A549 (cell line): ENCODE results near the gene HMGCS1. TPM values are rescaled to one million over a fixed set of nuclear protein-coding genes. Genes with fewer than 3 reads are reported as not detected.

Experiments
- ATAC-seq, 2 experiments: fragments of 200-7000 bp in 1 of 2; fragments of >200 bp in 1 of 2; cut with Nextera tagmentation in 1 of 2; cut with Tn5 transposase in 1 of 2; 3 replicates each; pipeline versions ENCODE4 v1.8.0 to v1.9.1; 2018 to 2020; ENCODE audit warnings: mild to moderate bottlenecking in 1 of 2, moderate library complexity in 1 of 2
- CTCF ChIA-PET: fragments of 300-600 bp; sonication (Branson Sonifier 250); formaldehyde crosslinking; extraction: SDS; loops from one replicate; lab custom pipeline; 2021; ENCODE audit warnings: antibody characterized with exemption, inconsistent platforms; lab: Yijun Ruan, JAX
- POLR2A ChIA-PET: fragments of 350-600 bp; formaldehyde crosslinking; extraction: SDS; loops from one replicate; lab custom pipeline; 2021; ENCODE audit warnings: antibody characterized with exemption, inconsistent platforms; lab: Yijun Ruan, JAX
- DNase-seq, 2 experiments: peaks; one replicate each; pipeline versions ENCODE4 v3.0.0 to v3.0.0-alpha.2; 2011 to 2016; ENCODE audit warnings: low read depth in 1 of 2, low spot score in 1 of 2
- FAIRE-seq: peaks from 2 replicates; lab custom pipeline; 2011; peaks lifted over from hg19 to GRCh38; lab: Jason Lieb, UNC
- H3K27ac ChIP-seq, 2 experiments: fragments of >200 bp; sonication (Bioruptor Twin); formaldehyde crosslinking; 3 replicates each; pipeline ENCODE4 v1.5.1; 2016 to 2017
- H3K4me1 ChIP-seq: fragments of >200 bp; sonication (Bioruptor Twin); formaldehyde crosslinking; 3 replicates; pipeline ENCODE4 v1.6.1; 2016
- H3K4me2 ChIP-seq: fragments of >200 bp; sonication (Bioruptor Twin); formaldehyde crosslinking; 3 replicates; pipeline ENCODE4 v1.6.1; 2016
- H3K4me3 ChIP-seq: fragments of >200 bp; sonication (Bioruptor Twin); formaldehyde crosslinking; 3 replicates; pipeline ENCODE4 v1.5.1; 2016
- H3K9me3 ChIP-seq: fragments of >200 bp; sonication (Bioruptor Twin); formaldehyde crosslinking; 3 replicates; pipeline ENCODE4 v1.6.1; 2016
- ATOH8 ChIP-seq: fragments of 250-450 bp; sonication (Bioruptor Pico); IDR thresholded peaks from 2 replicates; pipeline ENCODE4 v1.5.0; 2020; ENCODE audit warnings: low read depth, mild to moderate bottlenecking, moderate library complexity
- CTCF ChIP-seq: fragments of >200 bp; sonication (Bioruptor Twin); formaldehyde crosslinking; IDR thresholded peaks from 3 replicates; pipeline ENCODE4 v1.5.1; 2016
- E2F6 ChIP-seq: IDR thresholded peaks from 2 replicates; pipeline ENCODE4 v1.6.1; 2012; ENCODE audit warnings: low read depth, borderline replicate concordance
- EP300 ChIP-seq, 2 experiments: fragments of >200 bp; sonication (Bioruptor Twin); formaldehyde crosslinking; IDR thresholded peaks; 2 replicates in 1 of 2; 3 replicates in 1 of 2; pipeline ENCODE4 v1.6.1; 2016 to 2017
- ESRRA ChIP-seq: fragments of 150-350 bp; IDR thresholded peaks from 2 replicates; pipeline ENCODE4 v1.6.1; 2014; ENCODE audit warnings: mild to moderate bottlenecking, low read length, borderline replicate concordance
- FOXS1 ChIP-seq: fragments of 250-450 bp; sonication (Bioruptor Pico); IDR thresholded peaks from 2 replicates; pipeline ENCODE4 v1.5.0; 2020; ENCODE audit warnings: mild to moderate bottlenecking, moderate library complexity
- HDAC2 ChIP-seq: fragments of 200-600 bp; sonication (generic); IDR thresholded peaks from 2 replicates; pipeline ENCODE4 v1.6.1; 2016
- HES2 ChIP-seq: fragments of >200 bp; sonication (Bioruptor Twin); formaldehyde crosslinking; IDR thresholded peaks from 2 replicates; pipeline ENCODE4 v1.6.1; 2016
- HEYL ChIP-seq: fragments of 250-450 bp; sonication (Bioruptor Pico); IDR thresholded peaks from 2 replicates; pipeline ENCODE4 v1.8.0; 2021; ENCODE audit warnings: mild to moderate bottlenecking, moderate library complexity
- HMGXB4 ChIP-seq: fragments of 250-450 bp; sonication (Bioruptor Pico); IDR thresholded peaks from 2 replicates; pipeline ENCODE4 v1.5.0; 2021; ENCODE audit warnings: mild to moderate bottlenecking, moderate library complexity, borderline replicate concordance
- HOXB13 ChIP-seq: fragments of 250-450 bp; sonication (Bioruptor Pico); IDR thresholded peaks from 2 replicates; pipeline ENCODE4 v1.5.0; 2020; ENCODE audit warnings: low read depth, mild to moderate bottlenecking, moderate library complexity
- HOXB5 ChIP-seq: fragments of 250-450 bp; sonication (Bioruptor Pico); IDR thresholded peaks from 2 replicates; pipeline ENCODE4 v1.5.0; 2020; ENCODE audit warnings: mild to moderate bottlenecking, moderate library complexity
- JUN ChIP-seq, 2 experiments: fragments of >200 bp; sonication (Bioruptor Twin); formaldehyde crosslinking; IDR thresholded peaks; 2 replicates in 1 of 2; 3 replicates in 1 of 2; pipeline ENCODE4 v1.6.1; 2016 to 2017
- JUNB ChIP-seq: fragments of >200 bp; sonication (Bioruptor Twin); formaldehyde crosslinking; IDR thresholded peaks from 2 replicates; pipeline ENCODE4 v1.6.1; 2016
- KDM1A ChIP-seq: fragments of 200-600 bp; sonication (generic); IDR thresholded peaks from 2 replicates; pipeline ENCODE4 v1.6.1; 2016; ENCODE audit warnings: low read depth, mild to moderate bottlenecking
- MAFK ChIP-seq: fragments of 450-650 bp; IDR thresholded peaks from 2 replicates; pipeline ENCODE4 v1.6.1; 2014; ENCODE audit not compliant: partially characterized antibody
- MYC ChIP-seq: IDR thresholded peaks from 2 replicates; pipeline ENCODE4 v1.6.1; 2012; ENCODE audit warnings: mild to moderate bottlenecking, inconsistent platforms, low read length, improper control_type of control experiment, borderline replicate concordance
- NPAS2 ChIP-seq: fragments of 250-450 bp; sonication (Bioruptor Pico); IDR thresholded peaks from 2 replicates; pipeline ENCODE4 v1.8.0; 2022; ENCODE audit warnings: mild to moderate bottlenecking, moderate library complexity, borderline replicate concordance
- NR3C1 ChIP-seq: fragments of >200 bp; sonication (Bioruptor Twin); formaldehyde crosslinking; IDR thresholded peaks from 3 replicates; pipeline ENCODE4 v1.6.1; 2017
- PHF8 ChIP-seq: fragments of 200-600 bp; sonication (generic); IDR thresholded peaks from 2 replicates; pipeline ENCODE4 v1.6.1; 2016; ENCODE audit warnings: low read depth, mild to moderate bottlenecking, antibody characterized with exemption, moderate library complexity, borderline replicate concordance
- POLR2A ChIP-seq: IDR thresholded peaks from 2 replicates; pipeline ENCODE4 v1.6.1; 2012; ENCODE audit warnings: mild to moderate bottlenecking, low read length
- POLR2AphosphoS2 ChIP-seq: conservative IDR thresholded peaks from 2 replicates; pipeline ENCODE4 v1.6.1; 2012; ENCODE audit warnings: low read length, improper control_type of control experiment, inconsistent platforms
- RARB ChIP-seq: fragments of 250-450 bp; sonication (Bioruptor Pico); IDR thresholded peaks from 2 replicates; pipeline ENCODE4 v1.8.0; 2021; ENCODE audit warnings: mild to moderate bottlenecking, moderate library complexity
- REST ChIP-seq: fragments of 200-600 bp; sonication (generic); IDR thresholded peaks from 2 replicates; pipeline ENCODE4 v1.6.1; 2016; ENCODE audit warnings: antibody characterized with exemption, mild to moderate bottlenecking, moderate library complexity
- TFCP2L1 ChIP-seq: fragments of 250-450 bp; sonication (Bioruptor Pico); IDR thresholded peaks from 2 replicates; pipeline ENCODE4 v1.5.0; 2021; ENCODE audit warnings: mild to moderate bottlenecking
- TP53 ChIP-seq: fragments of 250-450 bp; sonication (Bioruptor Pico); IDR thresholded peaks from 2 replicates; pipeline ENCODE4 v1.5.0; 2021; ENCODE audit warnings: mild to moderate bottlenecking, moderate library complexity
- ZC3H11A ChIP-seq: fragments of 450-650 bp; IDR thresholded peaks from 2 replicates; pipeline ENCODE4 v1.6.1; 2014; ENCODE audit warnings: antibody characterized with exemption, mild to moderate bottlenecking
- ZFP36 ChIP-seq: fragments of 450-650 bp; IDR thresholded peaks from 2 replicates; pipeline ENCODE4 v1.6.1; 2014; ENCODE audit warnings: borderline replicate concordance; ENCODE audit not compliant: partially characterized antibody
- ZNF302 ChIP-seq: fragments of 250-450 bp; sonication (Bioruptor Pico); IDR thresholded peaks from 2 replicates; pipeline ENCODE4 v1.9.0; 2021; ENCODE audit warnings: inconsistent platforms, mild to moderate bottlenecking, moderate library complexity
- ZSCAN20 ChIP-seq: fragments of 250-450 bp; sonication (Bioruptor Pico); IDR thresholded peaks from 2 replicates; pipeline ENCODE4 v1.8.0; 2022; ENCODE audit warnings: mild to moderate bottlenecking, moderate library complexity
- WGBS: methylation state at CpG from one replicate; pipeline ENCODE4 v1.1.6; 2017; ENCODE audit errors: missing lambda C conversion rate; 5-methylcytosine and 5-hydroxymethylcytosine counted together
- polyA minus RNA-seq: library from RNA; depleted of rRNA, polyadenylated mRNA; stranded (reverse); fragments of >200 nt; gene quantifications from 2 replicates; pipeline ENCODE4 v1.2.3, GENCODE V29; 2011; rRNA and poly(A)+ RNA removed
- polyA plus RNA-seq, 4 experiments: library from polyadenylated mRNA; depleted of rRNA in 3 of 4; stranded (reverse); fragments of >200 nt; fragmentation: RNase III in 1 of 4; extraction: RNeasy Plus Mini Kit Qiagen cat#74134 plus additional on column Dnase treatment in 1 of 4; gene quantifications; 2 replicates in 3 of 4; 3 replicates in 1 of 4; pipeline ENCODE4 v1.2.3, GENCODE V29; 2011 to 2017

HMGCS1 gene
- polyA plus RNA-seq (2011; rRNA removed), result 54.1 and 72.8 TPM in 2 replicates
- polyA plus RNA-seq (2012; cell fraction: cytosol; rRNA removed), result 24.9 and 25.0 TPM in 2 replicates
- polyA plus RNA-seq (2012; cell fraction: nucleus; rRNA removed), result 30.2 and 35.3 TPM in 2 replicates
- polyA plus RNA-seq (2017; fragmentation: RNase III; extraction: RNeasy Plus Mini Kit Qiagen cat#74134 plus additional on column Dnase treatment), result 51.3 to 64.8 TPM (median 60.3 TPM) in 3 replicates
- polyA minus RNA-seq, result 38.6 and 51.9 TPM in 2 replicates

- CTCF ChIA-PET, result interaction anchor here (0.5 to 3.8 kb wide), 11 partner anchors 10 to 1099 kb away, joined by 3 to 32 read pairs (median 3); partner anchors contain the start of genes TMEM267 and ZNF131
- Histone ChIP-seq H3K4me3 (peak within 1 kb of the TSS; percentile 88), H3K9me3 (no peaks in the 10 kb centered on the region), H3K4me1 (peaks cover 59% of the 10 kb centered on the region), H3K27ac (peak within 1 kb of the TSS; percentile 87 to 90), H3K4me2 (peak within 1 kb of the TSS; percentile 94)
- 2% methylated on average over 45 of the region's 70 CpGs for WGBS
- FAIRE-seq, result peak; percentile 86
- POLR2A ChIA-PET, result interaction anchor here (0.5 to 3.0 kb wide), 12 partner anchors 12 to 396 kb away, joined by 3 to 29 read pairs (median 3); partner anchors contain the start of genes C5orf34, TMEM267 and ZNF131
- peak; percentile 98 to 100 for DNase-seq
- ATAC-seq, result peak; percentile 95 to 96
- TF ChIP-seq MAFK, result no peak
- TF ChIP-seq POLR2A, result peak; percentile 93
- TF ChIP-seq PHF8, result peak; percentile 99
- 0 out of 2 replicates have a peak, but pooled peaks have one; percentile 68 for TF ChIP-seq TP53 (CRISPR knock-in tag)
- TF ChIP-seq HOXB13 (CRISPR knock-in tag), result no peak
- no peak for TF ChIP-seq RARB (CRISPR knock-in tag)
- no peak for TF ChIP-seq ZNF302 (CRISPR knock-in tag)
- no peak for TF ChIP-seq HES2
- TF ChIP-seq HOXB5, result no peak; the same call in 1 of the 2 replicates
- no peak for TF ChIP-seq KDM1A
- no peak for TF ChIP-seq CTCF
- TF ChIP-seq ESRRA, result peak; percentile 71; the same call in 1 of the 2 replicates
- no peak for TF ChIP-seq EP300 (IDR thresholded peaks at IDR 0.05)
- TF ChIP-seq POLR2AphosphoS2, result no peak
- peak; percentile 77 for TF ChIP-seq REST
- no peak for TF ChIP-seq ZFP36
- TF ChIP-seq FOXS1 (CRISPR knock-in tag), result no peak
- TF ChIP-seq MYC, result 0 out of 2 replicates have a peak, but pooled peaks have one; percentile 47
- TF ChIP-seq ZC3H11A, result no peak
- TF ChIP-seq ZSCAN20 (CRISPR knock-in tag), result no peak
- peak; percentile 63; the same call in 1 of the 2 replicates for TF ChIP-seq HMGXB4 (CRISPR knock-in tag)
- TF ChIP-seq NR3C1, result no peak
- no peak for TF ChIP-seq TFCP2L1
- TF ChIP-seq JUNB, result no peak
- TF ChIP-seq HDAC2, result no peak
- TF ChIP-seq ATOH8 (CRISPR knock-in tag), result no peak
- TF ChIP-seq E2F6, result 0 out of 2 replicates have a peak, but pooled peaks have one; percentile 28
- no peak for TF ChIP-seq HEYL (CRISPR knock-in tag)
- TF ChIP-seq JUN (IDR thresholded peaks at IDR 0.05), result peak; percentile 49 to 69; a peak in 2 of 5 replicates
- TF ChIP-seq NPAS2 (CRISPR knock-in tag), result no peak
Observed at GRCh38 chr5:43313035-43313853, at the start of gene HMGCS1. Gene HMGCS1 (minus strand): TSS chr5:43313412. CDS start chr5:43298965, 14,447 bp downstream.
